GM12875 (cell line): Measurements from ENCODE around the gene SNX32.

Experiments used
- H3K4me3 ChIP-seq: one replicate; pipeline ENCODE4 v1.5.1; 2011; ENCODE audit warnings: low read depth, low read length, control low read depth
- CTCF ChIP-seq: IDR thresholded peaks from 2 replicates; pipeline ENCODE4 v1.5.1; 2011; ENCODE audit warnings: low read depth, mild to moderate bottlenecking, control low read depth, inconsistent platforms, low read length, moderate library complexity, borderline replicate concordance; ENCODE audit not compliant: insufficient read depth

Gene SNX32

GRCh38 chr11:65887723-65888162, 54.0 kb downstream of the SNX32 start:
- no peak for TF ChIP-seq CTCF
- H3K4me3 ChIP-seq, result peak overlapping the region; percentile 90

GRCh38 chr11:65888163-65888814, 54.5 kb downstream of the SNX32 start, which contains the start of gene FIBP:
Gene FIBP, minus strand, starts transcription at chr11:65888471. Its CDS starts 53 bp downstream, at chr11:65888418.
- TF ChIP-seq CTCF, result peak; percentile 87
- H3K4me3 ChIP-seq, result peak within 1 kb of the TSS; percentile 90

- peak within 1 kb of the TSS; percentile 98 for H3K4me3 ChIP-seq
- TF ChIP-seq CTCF, result peak; percentile 21; the same call in 1 of the 2 replicates
Observed at GRCh38 chr11:65890324-65891218, 56.8 kb downstream of the SNX32 start, which contains the start of gene CCDC85B. Gene CCDC85B, plus strand, starts transcription at chr11:65890673. Its CDS starts 111 bp downstream, at chr11:65890784.

- H3K4me3 ChIP-seq, result peak overlapping the region; percentile 98
- TF ChIP-seq CTCF, result peak; percentile 68
Observed at GRCh38 chr11:65891219-65892136, 57.7 kb downstream of the SNX32 start.

GRCh38 chr11:65892137-65892540, 58.4 kb downstream of the SNX32 start:
- peak overlapping the region; percentile 98 for H3K4me3 ChIP-seq

GRCh38 chr11:65892661-65893317, 59.0 kb downstream of the SNX32 start:
- H3K4me3 ChIP-seq, result peak overlapping the region; percentile 98
- no peak for TF ChIP-seq CTCF
